Tibial nerve (tissue), 3 donors: ENCODE results near the gene ATAD1.

ENCODE experiments used
- POLR2A ChIP-seq, 2 donors: fragments of 450-650 bp; IDR thresholded peaks; one replicate each; pipeline ENCODE4 v1.6.1; 2017; ENCODE audit warnings: antibody characterized with exemption in 2 of 2, mild to moderate bottlenecking in 2 of 2, moderate library complexity in 2 of 2
- TF ChIP-seq, protein P1 (sequence below), 5 experiments: fragments of 200-600 bp in 3 of 5; fragments of 450-650 bp in 2 of 5; sonication (generic) in 3 of 5; IDR thresholded peaks; one replicate each; pipeline ENCODE4 v1.5.1; 2016 to 2019; ENCODE audit warnings: antibody characterized with exemption in 5 of 5, mild to moderate bottlenecking in 3 of 5, moderate library complexity in 2 of 5

DNA sequence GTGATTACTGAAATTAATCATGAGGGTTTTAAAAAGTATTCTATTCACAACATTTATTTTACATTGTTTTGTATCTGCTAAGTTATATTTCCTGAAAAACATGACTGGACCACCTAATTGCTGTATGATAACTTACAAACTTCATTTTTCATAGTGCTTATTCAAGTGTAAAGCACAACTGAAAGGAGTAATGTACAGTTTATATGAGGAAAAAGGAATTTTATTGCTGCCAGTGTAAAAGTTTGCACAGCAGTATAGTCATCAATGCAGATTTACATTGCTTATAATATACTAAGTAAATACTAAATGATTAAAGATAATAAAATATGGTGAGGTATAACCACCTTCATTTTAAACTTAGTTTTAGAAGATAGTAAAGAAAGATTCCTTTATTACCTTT lies 49.4 kb upstream of the ATAD1 start:
- TF ChIP-seq, protein P1, sequence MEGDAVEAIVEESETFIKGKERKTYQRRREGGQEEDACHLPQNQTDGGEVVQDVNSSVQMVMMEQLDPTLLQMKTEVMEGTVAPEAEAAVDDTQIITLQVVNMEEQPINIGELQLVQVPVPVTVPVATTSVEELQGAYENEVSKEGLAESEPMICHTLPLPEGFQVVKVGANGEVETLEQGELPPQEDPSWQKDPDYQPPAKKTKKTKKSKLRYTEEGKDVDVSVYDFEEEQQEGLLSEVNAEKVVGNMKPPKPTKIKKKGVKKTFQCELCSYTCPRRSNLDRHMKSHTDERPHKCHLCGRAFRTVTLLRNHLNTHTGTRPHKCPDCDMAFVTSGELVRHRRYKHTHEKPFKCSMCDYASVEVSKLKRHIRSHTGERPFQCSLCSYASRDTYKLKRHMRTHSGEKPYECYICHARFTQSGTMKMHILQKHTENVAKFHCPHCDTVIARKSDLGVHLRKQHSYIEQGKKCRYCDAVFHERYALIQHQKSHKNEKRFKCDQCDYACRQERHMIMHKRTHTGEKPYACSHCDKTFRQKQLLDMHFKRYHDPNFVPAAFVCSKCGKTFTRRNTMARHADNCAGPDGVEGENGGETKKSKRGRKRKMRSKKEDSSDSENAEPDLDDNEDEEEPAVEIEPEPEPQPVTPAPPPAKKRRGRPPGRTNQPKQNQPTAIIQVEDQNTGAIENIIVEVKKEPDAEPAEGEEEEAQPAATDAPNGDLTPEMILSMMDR (IDR thresholded peaks at IDR 0.05): no peak
- no peak for TF ChIP-seq POLR2A (IDR thresholded peaks at IDR 0.05)
